Astrocyte of the cerebellum (primary cell): Measurements from ENCODE around the gene RBFA.
"Not testable (repeated sequence)": the region's sequence is repeated elsewhere in the genome, so short reads cannot be mapped to it uniquely, and the experiment has no call there.

ENCODE experiments used
- DNase-seq: peaks from one replicate; pipeline ENCODE4 v3.0.0-alpha.2; 2011; ENCODE audit warnings: low read depth
- H3K4me3 ChIP-seq: 2 replicates; pipeline ENCODE4 v1.5.1; 2011; ENCODE audit warnings: mild to moderate bottlenecking, low read depth, low read length, moderate library complexity
- CTCF ChIP-seq: IDR thresholded peaks from 2 replicates; pipeline ENCODE4 v1.5.1; 2012; ENCODE audit warnings: low read length, low read depth, moderate library complexity, mild to moderate bottlenecking; ENCODE audit errors: missing control alignments
- in situ Hi-C: cut with HindIII; loops from 2 replicates; pipeline ENCODE4 v1.10.0; 2017; ENCODE audit warnings: low sequenced_read_pairs

The RBFA gene

GRCh38 chr18:80009661-80010550 is 24.3 kb upstream of the RBFA start:
- no peak overlapping the region for H3K4me3 ChIP-seq
- in situ Hi-C loops, result no loop called here
- DNase-seq, result peak; percentile 84
- no peak for TF ChIP-seq CTCF

GRCh38 chr18:80010551-80010906 is 23.7 kb upstream of the RBFA start:
- in situ Hi-C loops, result no loop called here
- no peak overlapping the region for H3K4me3 ChIP-seq
- TF ChIP-seq CTCF, result no peak
- no peak for DNase-seq

- in situ Hi-C loops, H3K4me3 ChIP-seq, DNase-seq: not testable (repeated sequence)
These were observed 22.6 kb upstream of the RBFA start for GRCh38 chr18:80011496-80012137.

- DNase-seq, result no peak
- no peak overlapping the region for H3K4me3 ChIP-seq
- in situ Hi-C loops, result no loop called here
- no peak for TF ChIP-seq CTCF
These were observed 21.5 kb upstream of the RBFA start for GRCh38 chr18:80012714-80013113.

GRCh38 chr18:80022613-80023012 is 11.6 kb upstream of the RBFA start:
- TF ChIP-seq CTCF, result no peak
- in situ Hi-C loops, result no loop called here
- H3K4me3 ChIP-seq, result no peak overlapping the region
- DNase-seq, result peak; percentile 9

- DNase-seq, result no peak
- TF ChIP-seq CTCF, result peak; percentile 25
- H3K4me3 ChIP-seq, result no peak overlapping the region
- in situ Hi-C loops, result no loop called here
These were observed 11.1 kb upstream of the RBFA start for GRCh38 chr18:80023173-80023572.

GRCh38 chr18:80026363-80026762 is 7.9 kb upstream of the RBFA start:
- TF ChIP-seq CTCF, result no peak
- no peak overlapping the region for H3K4me3 ChIP-seq
- in situ Hi-C loops, result no loop called here
- DNase-seq, result no peak

GRCh38 chr18:80027719-80028118 is 6.5 kb upstream of the RBFA start:
- DNase-seq, in situ Hi-C loops, H3K4me3 ChIP-seq: not testable (repeated sequence)
